RPMI7951 (cell line): ENCODE data around the gene PPP1R3F. TPM values are rescaled to one million over a fixed set of nuclear protein-coding genes. Genes with fewer than 3 reads are reported as not detected.
A peak's percentile ranks its signal among the peaks of the same experiment; 100 is the strongest.
"Not testable (repeated sequence)": the region's sequence is repeated elsewhere in the genome, so short reads cannot be mapped to it uniquely, and the experiment has no call there.

ENCODE experiments used
- DNase-seq: peaks from one replicate; pipeline ENCODE4 v3.0.0-alpha.2; 2012; ENCODE audit warnings: low read depth
- total RNA-seq: library from RNA; depleted of rRNA; stranded (reverse); fragments of >200 nt; shearing (Covaris generic); gene quantifications from 2 replicates; pipeline ENCODE4 v1.2.3, GENCODE V29; 2014

PPP1R3F gene
- total RNA-seq, 1 experiment from 2014 or later: 2.3 TPM

GRCh38 chrX:49272421-49272820 is 2.8 kb downstream of the PPP1R3F start:
- DNase-seq: no peak

GRCh38 chrX:49273181-49273727 is 3.7 kb downstream of the PPP1R3F start:
- DNase-seq: no peak

GRCh38 chrX:49276207-49276606 is 6.6 kb downstream of the PPP1R3F start:
- no peak for DNase-seq

GRCh38 chrX:49276671-49277534 is 7.3 kb downstream of the PPP1R3F start:
- DNase-seq: no peak

- DNase-seq: no peak
Measured at GRCh38 chrX:49277535-49277830, 7.9 kb downstream of the PPP1R3F start.

GRCh38 chrX:49278081-49278480 is 8.5 kb downstream of the PPP1R3F start:
- DNase-seq: no peak

GRCh38 chrX:49282647-49283011 is 13.0 kb downstream of the PPP1R3F start:
- peak; percentile 15 for DNase-seq

- no peak for DNase-seq
Measured at GRCh38 chrX:49284212-49284611, 14.6 kb downstream of the PPP1R3F start.

GRCh38 chrX:49286136-49286535 is 16.5 kb downstream of the PPP1R3F start:
- DNase-seq: no peak

- DNase-seq: no peak
Measured at GRCh38 chrX:49286581-49286980, 17.0 kb downstream of the PPP1R3F start.

GRCh38 chrX:49287665-49288064 is 18.1 kb downstream of the PPP1R3F start:
- DNase-seq: no peak

GRCh38 chrX:49290215-49290614 is 20.6 kb downstream of the PPP1R3F start:
- DNase-seq: no peak

- DNase-seq: peak; percentile 57
Measured at GRCh38 chrX:49291615-49292337, 22.2 kb downstream of the PPP1R3F start.

- DNase-seq: no peak
Measured at GRCh38 chrX:49292400-49293362, 23.1 kb downstream of the PPP1R3F start.

GRCh38 chrX:49299293-49299692 is 29.7 kb downstream of the PPP1R3F start:
- not testable (repeated sequence) for DNase-seq

- DNase-seq: no peak
Measured at GRCh38 chrX:49300703-49301102, 31.1 kb downstream of the PPP1R3F start.

- DNase-seq: no peak
Measured at GRCh38 chrX:49303346-49303745, 33.8 kb downstream of the PPP1R3F start, which contains the start of gene GAGE10. Gene GAGE10 (plus strand): TSS chrX:49303646. CDS start chrX:49304860, 1,214 bp downstream.

- DNase-seq: not testable (repeated sequence)
Measured at GRCh38 chrX:49307775-49308174, 38.2 kb downstream of the PPP1R3F start.

GRCh38 chrX:49308604-49309269 is 39.1 kb downstream of the PPP1R3F start:
- DNase-seq: peak; percentile 36

GRCh38 chrX:49309401-49309981 is 39.9 kb downstream of the PPP1R3F start:
- DNase-seq: peak; percentile 43

GRCh38 chrX:49310371-49310770 is 40.8 kb downstream of the PPP1R3F start:
- DNase-seq: no peak
